ENCODE data around the gene ENOX1.

Gene ENOX1

DNA sequence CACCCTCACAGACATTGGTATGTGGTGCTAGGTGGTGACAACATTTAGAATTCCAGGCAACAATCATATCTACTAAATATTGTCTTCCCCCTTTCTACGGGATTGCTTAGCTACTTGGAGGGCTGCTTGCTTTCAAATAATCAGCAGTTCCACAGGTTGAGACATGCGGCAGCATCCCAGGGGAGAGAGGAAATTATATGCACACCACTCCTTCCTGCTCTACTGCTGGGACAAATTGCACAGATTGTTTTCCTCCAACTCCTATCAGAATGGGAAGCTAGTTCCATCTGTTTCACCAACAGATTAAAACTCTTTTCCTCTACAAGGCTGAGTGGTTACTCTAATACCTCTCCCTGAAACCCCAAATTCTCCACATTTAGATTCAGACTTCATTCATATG lies 488.0 kb downstream of the ENOX1 start:
- no peak for DNase-seq

DNA sequence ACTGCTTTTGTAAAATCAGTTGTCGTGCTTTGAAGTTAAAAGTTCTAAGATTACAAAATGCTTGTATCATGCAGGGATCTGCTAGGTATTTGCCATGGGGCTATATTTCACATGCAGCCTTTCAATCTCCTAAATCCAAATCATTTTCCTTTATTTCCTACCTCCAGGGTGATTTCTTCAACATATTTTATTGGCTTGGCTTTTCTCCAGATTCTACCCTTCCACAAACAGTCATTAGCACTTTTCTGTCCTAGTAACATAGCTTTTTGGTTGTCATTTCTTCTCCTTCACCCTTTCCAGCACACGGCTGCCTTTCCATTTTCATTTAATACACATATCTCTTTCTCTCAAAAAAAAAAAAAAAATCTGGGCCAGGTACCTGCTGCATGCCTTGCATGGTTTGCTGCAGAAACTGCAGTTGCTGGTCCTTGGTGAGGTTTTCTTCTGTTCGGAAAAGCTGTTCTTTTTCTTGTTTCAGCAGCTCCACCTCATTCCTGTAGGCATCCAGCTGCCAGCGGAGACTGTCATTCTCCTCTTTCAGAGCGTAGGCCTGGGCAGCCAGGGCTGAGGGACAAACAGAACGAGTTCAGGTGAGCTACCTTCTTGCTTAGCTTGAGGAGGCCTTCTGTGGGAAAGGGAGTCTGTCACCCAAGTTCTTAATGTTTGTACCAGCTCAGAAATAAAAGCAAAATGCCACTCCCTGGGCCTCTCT lies 488.6 kb downstream of the ENOX1 start:
- DNase-seq = no peak

DNA sequence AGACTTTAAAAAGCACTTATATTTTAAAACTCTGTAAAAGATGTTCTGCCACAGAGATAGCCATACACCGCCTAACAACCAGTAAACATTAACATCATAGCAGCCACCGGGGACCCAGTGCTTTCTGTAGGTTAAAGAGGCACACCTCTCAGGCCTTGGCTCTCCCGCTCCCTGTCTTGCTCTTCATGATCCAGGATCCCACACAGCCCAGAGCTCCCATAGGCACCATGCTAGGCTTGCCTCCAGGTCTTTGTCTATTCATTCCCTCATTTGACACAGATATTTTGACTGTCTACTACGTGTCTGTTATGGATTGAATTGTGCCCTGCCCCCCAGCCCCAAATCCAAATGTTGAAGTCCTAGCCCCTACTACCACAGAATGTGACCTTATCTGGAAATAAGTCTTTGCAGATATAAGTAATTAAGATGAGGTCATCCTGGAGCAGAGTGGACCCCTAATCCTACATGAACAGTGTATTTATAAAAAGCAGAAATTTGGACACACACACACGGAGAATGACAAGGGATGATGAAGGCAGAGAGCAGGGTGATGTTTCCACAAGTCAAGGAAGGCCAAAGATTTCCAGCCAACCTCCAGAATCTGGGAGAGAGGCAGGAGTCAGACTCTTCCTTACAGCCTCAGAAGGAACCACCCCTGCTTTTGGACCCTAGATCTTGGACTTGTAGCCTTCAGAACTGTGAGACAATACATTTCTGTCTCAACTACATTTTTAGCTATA lies 490.8 kb downstream of the ENOX1 start:
- DNase-seq = no peak

DNA sequence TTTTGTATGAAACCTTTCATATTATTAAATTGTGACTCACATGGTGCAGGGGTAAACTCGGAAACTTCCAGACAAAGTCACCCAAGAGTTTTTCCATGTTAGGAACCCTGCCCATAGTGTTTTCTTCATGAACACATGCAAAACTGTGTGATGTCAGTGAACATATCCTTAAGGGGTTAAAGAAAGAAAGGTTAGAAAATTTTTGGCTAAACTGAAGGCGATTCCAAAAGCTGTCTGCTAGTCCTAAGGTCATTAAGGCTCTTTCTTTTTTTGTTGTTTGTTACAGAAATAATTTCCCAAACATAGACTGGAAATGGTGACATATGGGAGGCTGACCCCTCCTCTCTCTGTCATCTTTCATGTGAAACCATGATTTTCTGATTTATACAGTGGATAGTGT lies 491.5 kb downstream of the ENOX1 start:
- DNase-seq = no peak

DNA sequence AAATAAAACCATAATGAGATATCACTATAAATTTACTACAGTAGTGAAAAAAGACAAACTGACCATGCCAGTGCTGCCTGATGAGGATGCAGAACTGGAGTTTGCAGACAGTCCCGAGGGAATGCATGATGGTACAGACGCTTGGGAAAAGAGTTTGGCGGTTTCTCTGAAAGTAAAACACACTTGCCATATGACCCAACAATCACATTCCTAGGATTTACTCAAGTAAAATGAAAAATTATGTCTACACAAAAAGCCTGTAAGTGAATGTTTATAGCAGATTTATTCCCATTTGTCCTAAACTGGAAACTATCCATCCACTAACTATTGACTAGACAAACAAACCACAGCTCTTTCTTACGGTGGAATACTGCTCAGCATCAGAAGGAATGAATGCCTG lies 492.4 kb downstream of the ENOX1 start:
- no peak for DNase-seq

DNA sequence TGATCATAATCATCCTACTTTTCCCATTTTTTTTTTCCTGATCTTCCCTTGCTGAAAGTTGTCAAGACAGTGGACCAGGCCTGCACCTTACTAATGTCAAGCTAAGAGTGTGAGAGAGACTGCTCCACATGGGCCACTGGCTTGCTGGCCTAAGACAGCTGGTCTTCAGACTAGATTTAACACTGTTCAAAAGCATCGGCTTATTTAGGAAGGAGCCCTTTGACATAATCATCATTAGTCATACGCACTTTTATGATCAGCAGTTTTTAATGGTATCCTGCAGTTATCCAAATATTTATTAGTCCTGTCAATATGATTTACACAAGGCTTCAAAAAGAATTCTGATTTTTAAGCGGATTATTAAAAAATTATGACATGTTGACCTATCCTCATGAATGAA lies 492.8 kb downstream of the ENOX1 start:
- DNase-seq = no peak

DNA sequence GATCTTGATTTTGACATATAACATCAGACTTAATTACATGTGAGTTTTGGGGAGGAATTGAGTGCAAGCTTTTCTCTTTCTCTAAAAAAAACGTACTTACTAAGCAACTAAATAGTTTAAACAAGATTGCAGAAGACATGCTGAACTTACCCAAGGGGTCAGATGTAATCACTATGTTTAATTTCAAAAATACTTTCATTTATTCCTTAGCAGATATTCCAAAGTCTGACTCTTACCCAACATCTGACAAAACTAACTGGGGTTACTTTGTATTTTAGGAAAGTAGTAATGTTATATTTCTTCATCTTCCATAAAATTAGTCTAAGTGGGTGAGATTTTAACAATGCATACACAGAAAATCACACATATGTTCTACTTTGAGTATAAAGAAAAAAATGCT lies 493.2 kb downstream of the ENOX1 start:
- no peak for DNase-seq

DNA sequence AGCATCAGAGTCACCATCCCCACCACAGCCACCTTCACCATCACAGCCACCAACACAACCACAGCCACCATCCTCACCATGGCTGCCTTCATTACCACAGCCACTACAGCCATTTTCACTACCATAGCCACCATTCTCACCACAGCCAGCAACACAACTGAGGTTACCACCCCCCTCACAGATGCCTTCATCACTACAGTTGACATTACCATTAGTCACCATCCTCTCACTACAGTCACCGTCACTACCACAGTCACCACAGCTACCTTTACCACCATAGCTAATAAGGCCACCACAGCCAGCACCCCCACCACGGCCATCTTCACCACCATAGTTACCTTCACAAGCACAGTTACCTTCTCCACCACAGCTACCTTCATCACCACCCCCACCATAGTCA lies 493.8 kb downstream of the ENOX1 start:
- DNase-seq = no peak

DNA sequence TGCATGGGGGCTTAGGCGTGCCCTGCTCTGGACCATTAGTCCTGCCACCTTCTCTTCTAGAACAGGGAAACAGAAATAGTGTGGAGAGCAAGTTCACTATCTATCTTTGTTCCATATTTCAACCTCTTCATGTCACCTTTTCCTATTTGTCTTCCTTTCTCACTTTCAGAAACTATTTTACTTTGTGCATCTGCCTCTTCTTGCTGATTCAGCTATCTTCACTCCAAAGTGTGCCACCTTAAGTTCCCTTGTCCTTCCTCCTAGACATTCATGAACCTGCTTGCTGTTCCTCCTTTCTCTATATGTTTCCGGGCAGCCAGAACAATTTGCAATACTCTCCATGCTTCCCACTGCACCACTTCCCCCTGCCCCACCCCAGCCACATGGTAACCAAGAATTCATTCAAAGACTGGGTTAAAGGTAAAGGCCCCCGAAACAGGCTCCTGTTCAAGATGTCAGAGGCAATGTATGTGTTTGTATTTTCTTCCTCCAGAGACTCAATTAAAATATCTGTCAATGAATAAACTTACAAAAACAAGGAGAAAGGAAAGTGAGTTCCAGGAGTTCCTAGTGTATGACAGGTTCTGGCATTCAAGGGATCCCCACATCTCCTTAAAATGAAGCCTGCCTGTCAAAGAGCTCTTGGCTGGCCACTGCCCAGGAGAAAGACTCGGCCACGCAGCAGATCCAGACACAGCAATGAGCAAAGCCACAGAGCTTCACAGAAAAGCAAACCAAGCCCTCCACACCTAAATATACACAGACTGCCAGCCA lies 495.3 kb downstream of the ENOX1 start:
- no peak for DNase-seq

DNA sequence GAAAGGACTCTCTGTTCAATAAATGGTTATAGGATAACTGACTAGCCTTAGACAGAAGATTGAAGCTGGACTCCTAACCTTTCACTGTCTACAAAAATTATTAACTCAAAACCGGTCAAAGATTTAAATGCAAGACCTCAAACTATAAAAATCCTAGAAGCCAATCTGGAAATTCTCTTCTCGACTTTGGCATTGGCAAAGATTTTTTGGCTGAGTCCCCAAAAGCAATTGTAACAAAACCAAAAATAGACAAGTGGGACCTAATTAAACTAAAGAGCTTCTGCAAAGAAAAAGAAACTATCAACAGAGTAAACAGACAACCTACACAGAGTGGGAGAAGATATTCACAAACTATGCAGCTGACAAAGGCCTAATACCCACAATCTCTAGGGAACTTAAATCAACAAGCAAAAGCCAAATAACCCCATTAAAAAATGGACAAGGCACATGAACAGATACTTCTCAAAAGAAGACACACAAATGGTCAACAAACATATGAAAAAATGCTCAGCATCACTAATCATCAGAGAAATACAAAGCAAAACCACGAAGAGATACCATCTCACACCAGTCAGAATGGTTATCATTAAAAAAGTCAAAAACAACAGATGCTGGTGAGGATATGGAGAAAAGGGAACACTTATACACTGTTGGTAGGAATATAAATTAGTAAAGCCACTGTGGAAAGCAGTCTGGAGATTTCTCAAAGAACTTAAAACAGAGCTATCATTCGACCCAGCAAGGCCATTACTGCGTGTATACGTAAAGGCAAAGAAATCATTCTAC lies 497.1 kb downstream of the ENOX1 start:
- no peak for DNase-seq

DNA sequence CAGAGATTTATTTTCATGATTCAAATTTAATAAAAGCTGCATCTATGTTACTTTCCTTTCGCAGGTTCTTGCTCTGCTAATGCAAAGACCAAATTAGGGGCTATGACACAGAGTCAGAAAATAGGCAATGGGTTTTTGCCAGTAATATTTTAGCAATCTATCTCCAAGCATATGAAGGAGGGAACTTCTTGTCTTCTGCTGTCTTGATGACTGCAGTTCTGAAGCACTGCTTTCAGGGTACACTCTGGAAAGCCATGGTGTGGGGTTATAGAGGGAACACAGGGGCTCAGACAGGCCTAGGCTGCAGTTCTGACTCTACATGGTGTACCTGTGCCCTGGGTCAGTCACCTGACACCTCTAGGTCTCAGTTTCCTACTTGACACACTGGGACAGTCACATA lies 500.0 kb downstream of the ENOX1 start:
- no peak for DNase-seq

DNA sequence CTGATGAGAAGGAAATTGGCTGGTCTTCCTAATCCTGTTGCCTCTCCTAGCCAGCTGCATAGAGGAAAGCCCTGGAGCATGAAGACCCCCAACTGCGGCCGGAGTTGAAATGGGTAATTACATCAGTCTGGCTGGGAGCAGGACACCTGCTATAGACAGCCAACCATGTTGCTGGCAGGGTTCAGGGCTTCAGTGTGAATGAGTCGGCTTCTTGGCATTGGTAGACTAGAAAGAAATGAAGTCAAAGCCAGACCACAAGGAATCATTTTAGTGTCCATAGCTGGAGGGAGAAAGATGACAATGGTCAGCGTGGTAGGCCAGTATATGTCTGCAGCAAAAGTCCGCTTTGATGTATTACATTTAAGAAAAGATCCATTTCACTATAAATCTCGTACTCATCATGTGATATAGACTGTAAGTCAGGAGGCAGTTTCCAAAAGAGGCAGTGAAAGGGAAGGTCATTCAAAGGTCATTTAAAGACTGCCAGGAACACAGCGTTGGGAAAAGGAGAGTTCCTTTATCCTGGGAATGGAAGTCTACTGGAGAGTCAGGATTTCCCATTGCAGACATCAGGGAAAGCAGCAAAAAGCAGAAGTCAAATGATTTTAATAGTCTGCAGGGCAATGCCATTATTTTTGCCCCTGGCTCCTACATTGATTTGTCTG lies 500.7 kb downstream of the ENOX1 start:
- DNase-seq = no peak

DNA sequence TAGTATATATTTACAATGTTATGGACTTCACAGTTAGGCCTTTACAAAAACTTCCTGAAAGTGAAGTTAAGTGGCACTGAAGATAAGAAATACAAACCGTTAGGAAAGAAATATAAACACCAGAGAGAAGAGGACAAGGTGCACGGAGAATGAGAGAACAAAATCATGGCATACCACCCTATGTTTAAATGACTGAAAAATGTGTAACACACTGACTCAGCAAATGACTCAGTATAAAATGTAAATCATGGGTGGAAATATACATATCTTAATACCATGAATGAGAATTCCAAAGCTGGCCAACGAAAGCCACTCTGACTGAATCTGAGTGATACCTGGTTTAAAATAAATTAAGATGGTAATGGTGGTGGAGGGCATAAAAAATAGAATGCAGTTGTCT lies 502.6 kb downstream of the ENOX1 start:
- no peak for DNase-seq

DNA sequence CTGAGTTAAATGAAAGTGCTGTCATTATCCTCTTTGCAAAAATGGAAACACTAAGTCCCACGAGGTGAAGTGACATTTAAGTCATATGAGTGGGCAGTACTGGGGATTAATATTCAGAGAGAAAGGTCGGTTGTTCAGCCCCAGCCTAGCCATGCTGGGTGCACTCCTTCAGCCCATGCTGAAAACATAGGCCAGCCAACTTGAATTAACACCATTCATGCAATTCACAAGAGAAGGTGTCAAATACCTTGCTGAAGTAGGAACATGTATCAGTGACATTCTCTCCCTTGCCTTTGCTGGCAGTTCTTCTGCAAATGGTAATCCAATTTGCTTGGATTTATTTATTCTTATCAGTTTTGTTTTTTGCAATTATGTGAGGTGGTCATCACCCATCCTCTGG lies 507.1 kb downstream of the ENOX1 start:
- DNase-seq = no peak

DNA sequence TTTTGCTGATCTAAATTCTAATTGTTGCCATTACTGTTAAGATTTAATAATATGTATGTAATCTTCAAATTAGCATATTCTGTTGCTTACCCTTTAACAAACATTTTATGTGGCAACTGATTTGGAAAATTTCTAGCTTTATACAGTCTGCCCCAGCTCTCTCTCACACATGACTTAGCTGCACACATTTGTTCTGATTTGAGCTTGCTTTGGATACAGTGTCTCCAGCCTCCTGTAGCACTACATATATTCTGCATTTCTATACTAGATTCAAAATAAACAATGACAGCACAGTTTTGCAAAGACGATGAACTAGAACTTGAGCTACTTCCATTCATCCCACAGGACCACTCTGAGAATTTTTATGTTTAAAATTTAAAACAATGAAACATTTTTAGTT lies 508.6 kb downstream of the ENOX1 start:
- no peak for DNase-seq

DNA sequence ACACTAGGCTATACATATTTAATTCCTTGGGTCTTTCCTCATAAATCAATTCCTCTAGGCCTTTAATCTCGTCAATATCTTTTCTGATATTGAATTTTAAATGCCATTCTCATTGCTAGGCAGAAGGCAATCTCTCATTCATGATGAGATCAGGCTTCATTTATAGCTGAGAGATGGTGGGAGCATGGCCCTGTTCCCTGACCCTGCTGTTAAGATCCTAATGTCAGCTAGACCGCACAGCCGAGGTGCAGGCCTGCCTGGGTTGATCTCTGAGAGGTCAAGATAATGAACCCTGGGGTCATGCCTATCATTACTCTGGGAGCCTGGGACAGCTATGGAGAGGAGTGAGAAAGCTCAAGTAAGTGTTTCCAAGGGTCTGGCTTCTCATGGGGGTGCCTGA lies 509.6 kb downstream of the ENOX1 start:
- DNase-seq = no peak

DNA sequence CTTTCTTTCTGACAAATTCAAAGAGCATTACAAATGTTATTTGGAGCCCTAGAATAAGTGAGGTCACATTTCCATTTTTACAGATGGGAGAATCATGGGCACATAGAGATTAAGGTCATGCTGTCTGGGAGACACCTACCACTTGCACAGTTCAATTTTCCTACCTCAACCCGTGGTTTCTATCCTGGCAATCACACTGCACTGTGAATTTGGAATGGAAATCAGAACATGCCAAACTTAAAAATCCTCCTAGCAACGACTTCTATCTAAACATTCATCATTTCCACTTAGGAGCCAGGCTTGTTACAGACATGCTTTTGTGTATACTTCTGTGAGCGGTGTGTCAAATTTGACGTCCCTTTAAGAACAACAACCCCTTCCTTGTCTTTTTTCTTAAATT lies 511.9 kb downstream of the ENOX1 start:
- no peak for DNase-seq

DNA sequence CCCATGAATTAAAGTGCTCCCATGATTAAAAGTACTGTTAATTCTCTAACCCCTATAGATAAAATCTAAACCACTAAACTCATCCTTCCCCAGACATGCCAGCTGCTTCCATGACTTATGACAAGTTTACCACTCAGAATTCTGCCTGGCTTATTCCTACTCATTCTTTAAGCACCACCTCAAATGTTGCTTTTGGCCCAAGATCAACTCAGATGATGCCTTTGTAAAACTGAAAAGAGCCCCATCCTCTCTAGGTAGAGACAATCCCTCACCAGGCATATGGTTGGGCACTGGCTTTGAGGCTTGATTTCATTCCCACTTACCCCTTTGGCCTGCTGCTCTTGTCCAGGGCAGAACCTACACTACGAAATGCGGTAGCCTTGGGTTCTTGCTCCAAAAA lies 513.4 kb downstream of the ENOX1 start:
- DNase-seq = no peak

DNA sequence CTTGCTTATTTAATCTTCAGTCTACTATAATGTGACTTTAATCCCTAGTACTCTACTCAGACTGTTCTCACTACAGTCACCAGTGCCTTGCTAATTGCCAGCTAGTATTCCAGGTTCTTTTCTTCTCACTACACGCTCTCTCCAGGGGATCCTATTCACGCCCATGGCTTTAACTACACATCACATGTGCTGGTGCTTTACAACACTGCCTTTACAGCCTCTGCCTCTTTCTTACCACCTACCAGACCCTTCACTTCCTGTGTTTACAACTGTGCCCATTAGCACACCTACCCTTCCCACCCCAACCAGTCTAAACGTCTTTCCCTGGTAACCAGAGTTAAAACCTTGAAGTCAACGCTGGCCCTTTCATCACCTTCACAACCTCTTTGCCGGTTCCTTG lies 513.9 kb downstream of the ENOX1 start:
- no peak for DNase-seq

DNA sequence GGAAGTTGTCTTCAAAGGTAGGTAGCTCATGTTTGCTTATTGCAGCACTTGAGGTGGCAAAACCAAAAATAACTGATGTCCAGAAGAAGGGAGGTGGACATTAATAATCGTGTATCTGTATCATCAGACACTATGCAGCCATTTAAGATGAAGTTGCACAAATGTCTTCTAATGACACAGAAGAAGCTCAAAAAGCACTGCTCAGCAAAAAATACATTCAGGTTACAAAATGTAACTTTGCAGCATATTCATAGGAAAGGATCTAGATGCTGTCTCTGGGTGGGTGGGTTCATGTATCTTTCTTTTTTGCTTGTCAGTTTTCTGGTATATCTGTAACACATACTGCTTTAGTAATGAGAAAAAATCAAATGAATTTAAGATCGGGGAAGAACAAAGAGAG lies 515.6 kb downstream of the ENOX1 start:
- DNase-seq = no peak

DNA sequence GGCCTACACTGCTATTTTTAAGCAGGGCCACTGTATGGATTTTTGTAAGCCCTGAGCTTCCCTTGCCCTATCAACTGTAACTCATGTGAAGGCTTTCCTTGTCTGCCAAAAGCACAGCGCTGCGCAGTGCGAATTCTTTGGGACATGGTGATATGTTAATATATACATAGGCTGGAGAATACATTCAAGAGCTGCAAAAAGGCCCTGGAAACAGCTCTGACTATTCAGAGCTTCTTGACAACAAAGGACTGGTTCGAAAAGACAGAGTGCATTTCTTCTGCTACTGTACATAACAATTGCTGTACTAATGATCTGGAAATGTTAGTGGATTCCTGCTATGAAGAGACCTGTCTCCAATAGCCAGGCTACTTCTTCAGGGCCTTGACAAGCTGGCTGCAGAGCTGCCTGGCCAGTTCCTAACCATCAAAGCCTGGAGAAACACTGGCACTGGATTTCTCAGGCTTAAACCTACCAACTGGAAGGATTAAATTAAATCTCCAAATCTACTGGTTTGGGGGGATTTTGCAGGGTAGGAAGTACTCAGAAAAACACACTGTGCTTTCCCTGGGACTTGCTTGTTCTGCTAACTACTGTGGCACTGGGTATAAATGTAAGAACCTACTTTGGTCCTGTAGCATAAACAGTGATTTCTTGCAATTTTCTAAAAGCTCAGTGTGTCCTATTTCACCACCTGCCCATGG lies 516.5 kb downstream of the ENOX1 start:
- DNase-seq = no peak

DNA sequence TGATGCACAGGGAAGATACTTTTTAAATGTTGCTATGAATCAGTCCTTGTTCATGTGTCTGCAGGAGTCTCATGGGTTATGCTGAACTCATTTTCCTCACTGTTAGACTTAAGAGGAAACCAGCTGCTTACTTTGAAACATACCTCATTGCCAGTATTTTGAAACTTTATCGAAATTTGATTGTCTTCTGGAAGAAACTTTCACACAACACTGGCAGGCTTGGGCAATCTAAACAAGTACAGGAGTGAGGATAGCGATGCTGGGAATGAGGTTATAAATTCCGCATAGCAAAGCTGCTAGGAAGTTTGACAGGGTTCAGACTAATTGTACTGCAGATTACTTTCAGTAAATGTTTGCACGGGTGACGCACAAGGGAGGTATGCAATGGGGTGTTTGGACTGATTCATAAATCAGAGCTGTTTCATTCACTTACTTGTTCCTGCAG lies 517.7 kb downstream of the ENOX1 start:
- DNase-seq = no peak

Measured in NCI-H1048 (cell line).